HEK293T (cell line): Measurements from ENCODE around the gene CSTF3.

Experiments used
- BHLHE40 ChIP-seq: fragments of 450-650 bp; IDR thresholded peaks from 2 replicates; pipeline ENCODE4 v1.6.1; 2016; ENCODE audit warnings: mild to moderate bottlenecking, moderate library complexity, borderline replicate concordance
- CTBP1 ChIP-seq: fragments of 450-650 bp; IDR thresholded peaks from 2 replicates; pipeline ENCODE4 v1.6.1; 2016; ENCODE audit warnings: borderline replicate concordance
- FOXM1 ChIP-seq: fragments of 450-650 bp; IDR thresholded peaks from 2 replicates; pipeline ENCODE4 v1.6.1; 2017; ENCODE audit warnings: mild to moderate bottlenecking, borderline replicate concordance
- HDGF ChIP-seq: fragments of 450-650 bp; IDR thresholded peaks from 2 replicates; pipeline ENCODE4 v1.6.1; 2017; ENCODE audit warnings: antibody characterized with exemption, borderline replicate concordance
- SP1 ChIP-seq: fragments of 450-650 bp; IDR thresholded peaks from 2 replicates; pipeline ENCODE4 v1.6.1; 2017
- ZNF384 ChIP-seq: fragments of 450-650 bp; IDR thresholded peaks from 2 replicates; pipeline ENCODE4 v1.6.1; 2016

DNA sequence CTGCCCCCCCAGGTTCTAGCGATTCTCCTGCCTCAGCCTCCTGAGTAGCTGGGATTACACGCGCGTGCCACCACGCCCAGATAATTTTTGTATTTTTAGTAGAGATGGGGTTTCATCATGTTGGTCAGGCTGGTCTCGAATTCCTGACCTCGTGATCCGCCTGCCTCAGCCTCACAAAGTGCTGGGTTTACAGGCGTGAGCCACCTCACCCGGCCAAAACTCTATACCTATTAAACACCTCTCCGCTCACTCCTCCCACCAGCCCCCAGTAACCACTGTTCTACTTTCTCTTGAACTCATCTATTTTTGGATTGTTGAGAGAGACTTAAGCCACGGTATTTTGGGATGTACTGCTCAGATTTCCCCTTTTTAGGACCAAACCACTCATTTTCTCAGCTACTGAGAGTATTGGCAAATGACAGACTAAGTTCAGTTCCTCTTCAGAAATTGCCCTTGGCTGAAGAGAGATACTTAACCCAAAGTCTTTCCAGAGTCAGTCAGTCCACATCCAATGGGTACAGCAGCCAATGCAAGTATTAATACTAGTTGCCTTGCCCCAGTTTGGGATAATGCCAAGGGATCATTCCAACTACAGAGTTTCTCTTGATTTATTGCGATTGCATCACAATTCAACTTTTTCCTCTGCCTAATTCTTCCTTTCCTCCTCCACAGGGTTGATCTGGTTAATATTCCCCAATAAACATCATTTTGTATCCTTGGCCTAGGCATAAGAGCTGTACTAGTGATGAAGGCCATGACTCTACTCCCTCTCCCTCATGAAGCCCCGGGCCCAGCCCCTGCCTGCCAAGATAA, 36.8 kb upstream of the CSTF3 start:
- TF ChIP-seq SP1 = no peak
- TF ChIP-seq HDGF = no peak
- no peak for TF ChIP-seq ZNF384
- TF ChIP-seq FOXM1 = no peak
- no peak for TF ChIP-seq BHLHE40
- no peak for TF ChIP-seq CTBP1
